ENCODE results near the gene NES.

GRCh38 chr1:156680056-156680455 is 2.8 kb upstream of the NES start:
- TF ChIP-seq CTCF (IDR thresholded peaks at IDR 0.05) (no peak), POLR2A (IDR thresholded peaks at IDR 0.05) (no peak)
